ENCODE measurements around the gene SSX7.
"Not testable (repeated sequence)": the region's sequence is repeated elsewhere in the genome, so short reads cannot be mapped to it uniquely, and the experiment has no call there.

The SSX7 gene, protein sequence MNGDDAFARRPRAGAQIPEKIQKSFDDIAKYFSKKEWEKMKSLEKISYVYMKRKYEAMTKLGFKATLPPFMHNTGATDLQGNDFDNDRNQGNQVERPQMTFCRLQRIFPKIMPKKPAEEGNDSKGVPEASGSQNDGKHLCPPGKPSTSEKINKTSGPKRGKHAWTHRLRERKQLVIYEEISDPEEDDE

DNA sequence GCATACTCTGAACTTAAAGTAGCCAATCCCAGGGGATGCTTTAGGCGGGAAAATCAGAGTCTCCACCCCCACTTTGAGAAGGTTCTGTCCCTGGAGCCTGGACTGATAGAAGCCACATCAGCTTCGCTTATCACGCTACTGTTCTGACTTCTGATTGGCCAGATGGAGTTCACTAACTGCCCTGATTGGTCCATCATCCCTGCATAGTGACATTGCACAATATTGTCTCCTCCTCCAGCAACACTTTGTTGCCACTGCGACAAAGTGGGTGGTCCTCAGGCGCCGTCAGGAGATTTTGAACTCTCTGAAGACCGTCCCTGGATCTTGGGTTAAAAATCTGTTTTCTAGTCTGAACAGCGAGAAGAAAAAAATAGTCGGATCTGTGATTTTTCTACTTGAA lies at the start of gene SSX7:
SSX7 (minus strand) TSS at position 101 of the 400 bp plus-strand sequence. CDS start 1,428 bp downstream, outside the sequence.
- not testable (repeated sequence) for DNase-seq (ENCODE audit: low read depth in 2 of 2)

DNA sequence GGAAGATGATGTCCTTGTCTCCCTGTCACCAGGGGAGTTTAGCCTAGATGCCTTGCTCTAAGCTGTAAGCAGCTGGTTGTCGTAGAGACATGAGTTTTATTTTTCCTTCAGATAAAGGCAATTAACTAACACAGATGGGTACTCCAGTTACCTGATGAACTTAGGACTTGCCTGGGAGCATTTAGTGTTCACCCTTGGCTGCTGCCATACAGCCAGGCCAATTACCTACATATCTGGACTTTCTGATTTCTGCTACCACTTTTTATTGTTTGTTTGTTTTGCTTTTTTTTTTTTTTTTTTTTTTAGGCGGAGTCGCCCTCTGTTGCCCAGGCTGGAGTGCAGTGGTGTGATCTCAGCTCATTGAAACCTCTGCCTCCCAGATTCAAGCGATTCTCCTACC lies 37.3 kb upstream of the SSX7 start:
- DNase-seq (ENCODE audit: low read depth in 2 of 2) = not testable (repeated sequence)

DNA sequence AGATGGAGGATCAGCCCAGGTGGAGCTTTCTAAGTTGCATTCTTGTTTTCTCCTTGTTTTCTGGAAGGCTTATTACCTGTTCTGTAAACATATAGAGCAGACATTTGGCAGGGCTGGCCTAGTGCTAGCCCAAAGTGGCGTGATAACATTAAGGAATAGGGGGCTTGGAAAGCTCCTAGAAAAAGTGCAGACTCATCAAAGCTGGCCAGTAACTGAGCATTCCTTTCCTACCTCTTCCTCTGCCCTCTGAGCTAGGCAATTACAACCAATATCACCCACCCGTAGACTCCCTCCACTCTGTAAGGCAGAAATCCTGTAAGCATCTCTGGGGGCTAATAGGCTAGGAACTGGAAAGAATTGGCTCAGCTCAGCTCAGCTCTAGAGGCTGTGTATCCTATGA lies 7.5 kb upstream of the SSX7 start:
- not testable (repeated sequence) for DNase-seq (ENCODE audit: low read depth in 2 of 2)

DNA sequence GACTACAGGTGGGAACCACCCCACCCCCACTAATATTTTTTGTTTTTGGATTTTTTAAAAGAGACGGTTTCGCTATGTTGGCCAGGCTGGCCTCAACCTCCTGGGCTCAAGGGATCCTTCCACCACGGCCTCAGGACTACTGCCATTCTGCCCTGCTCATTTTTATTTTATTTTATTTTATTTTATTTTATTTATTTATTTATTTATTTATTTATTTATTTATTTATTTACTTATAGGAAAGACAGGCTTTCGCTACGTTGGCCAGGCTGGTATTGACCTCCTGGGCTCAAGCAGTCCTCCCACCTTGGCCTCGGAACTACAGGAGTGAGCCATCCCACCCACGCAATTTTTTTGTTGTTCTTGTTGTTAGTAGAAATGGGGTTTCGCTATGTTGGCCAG lies 775 bp upstream of the SSX7 start:
- not testable (repeated sequence) for DNase-seq (ENCODE audit: low read depth in 2 of 2)

DNA sequence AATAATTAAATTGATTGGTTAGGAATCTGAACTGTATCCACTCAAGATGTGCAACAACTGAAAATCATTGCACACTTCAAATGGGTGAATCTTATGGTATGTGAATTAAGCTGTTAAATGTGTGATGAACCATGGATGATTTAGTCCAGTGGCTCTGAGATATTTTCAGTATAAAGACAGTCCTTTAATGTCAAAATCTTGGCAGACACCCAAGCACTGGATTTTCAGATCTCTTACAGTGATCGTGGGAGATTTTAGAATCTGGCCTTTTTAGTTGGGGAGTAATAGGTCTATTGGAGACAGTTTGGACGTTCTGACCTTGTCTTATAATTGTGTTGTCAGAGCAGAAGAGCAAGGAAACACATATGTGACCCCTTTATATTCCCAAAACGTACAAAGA lies 4.0 kb downstream of the SSX7 start:
- not testable (repeated sequence) for DNase-seq (ENCODE audit: low read depth in 2 of 2)

DNA sequence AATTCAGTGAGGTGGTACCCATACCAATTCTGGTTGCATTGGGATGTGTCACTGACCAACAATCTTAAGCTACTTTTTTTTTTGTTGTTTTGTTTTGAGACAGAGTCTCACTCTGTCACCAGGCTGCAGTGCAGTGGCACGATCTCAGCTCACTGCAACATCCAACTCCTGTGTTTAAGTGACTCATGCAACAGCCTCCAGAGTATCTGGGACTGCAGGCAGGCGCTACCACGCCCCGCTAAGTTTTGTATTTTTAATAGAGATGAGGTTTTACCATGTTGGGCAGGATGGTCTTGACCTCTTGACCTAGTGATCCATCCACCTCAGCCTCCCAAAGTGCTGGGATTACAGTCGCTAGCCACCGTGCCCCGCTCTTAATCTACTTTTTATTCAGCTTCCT lies 5.7 kb downstream of the SSX7 start:
- DNase-seq (ENCODE audit: low read depth in 2 of 2) = not testable (repeated sequence)

DNA sequence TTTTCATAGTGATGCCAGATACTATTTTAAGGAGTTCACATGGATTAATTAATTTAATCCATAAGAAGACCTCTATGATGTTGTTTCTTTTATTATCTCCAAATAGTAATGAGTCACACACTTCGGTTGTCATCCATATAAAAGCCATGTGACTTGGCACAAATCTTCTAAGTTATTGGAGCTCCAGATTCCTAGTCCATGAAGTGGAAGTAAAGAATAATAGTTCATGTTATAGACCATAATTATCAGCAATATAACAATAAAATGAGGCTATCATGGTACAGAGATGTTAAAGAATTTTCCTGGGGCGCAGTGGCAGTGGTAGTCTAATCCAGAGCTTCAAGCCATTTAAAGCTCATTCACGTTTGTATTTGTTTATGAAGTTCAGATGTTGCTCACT lies 26.2 kb downstream of the SSX7 start:
- DNase-seq (ENCODE audit: low read depth in 2 of 2) = not testable (repeated sequence)

DNA sequence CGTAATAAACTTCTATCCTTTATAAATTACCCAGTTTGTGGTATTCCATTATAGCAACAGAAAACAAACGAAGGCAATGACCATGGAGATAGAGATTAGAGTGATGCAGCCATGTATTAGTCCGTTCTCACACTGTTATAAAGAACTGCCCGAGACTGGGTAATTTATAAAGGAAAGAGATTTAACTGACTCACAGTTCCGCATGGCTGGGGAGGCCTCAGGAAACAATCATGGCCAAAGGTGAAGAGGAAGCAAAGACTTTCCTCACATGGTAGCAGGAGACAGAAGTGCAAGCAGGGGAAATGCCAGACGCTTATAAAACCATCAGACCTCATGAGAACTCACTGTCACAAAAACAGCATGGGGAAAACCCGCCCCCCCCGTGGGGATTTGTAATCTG lies 34.0 kb downstream of the SSX7 start:
- not testable (repeated sequence) for DNase-seq (ENCODE audit: low read depth in 2 of 2)

DNA sequence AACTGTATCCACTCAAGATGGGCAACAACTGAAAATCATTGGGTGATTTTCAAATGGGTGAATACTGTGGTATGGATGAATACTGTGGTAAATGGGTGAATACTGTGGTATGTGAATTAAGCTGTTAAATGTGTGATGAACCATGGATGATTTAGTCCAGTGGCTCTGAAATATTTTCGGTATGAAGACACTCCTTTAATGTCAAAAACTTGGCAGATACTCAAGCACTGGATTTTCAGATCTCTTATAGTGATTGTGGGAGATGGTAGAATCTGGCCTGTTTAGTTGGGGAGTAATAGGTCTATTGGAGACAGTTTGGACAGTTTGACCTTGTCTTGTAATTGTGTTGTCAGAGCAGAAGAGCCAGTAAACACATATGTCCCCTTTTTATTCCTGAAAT lies 45.7 kb downstream of the SSX7 start:
- DNase-seq (ENCODE audit: low read depth in 2 of 2) = no peak

DNA sequence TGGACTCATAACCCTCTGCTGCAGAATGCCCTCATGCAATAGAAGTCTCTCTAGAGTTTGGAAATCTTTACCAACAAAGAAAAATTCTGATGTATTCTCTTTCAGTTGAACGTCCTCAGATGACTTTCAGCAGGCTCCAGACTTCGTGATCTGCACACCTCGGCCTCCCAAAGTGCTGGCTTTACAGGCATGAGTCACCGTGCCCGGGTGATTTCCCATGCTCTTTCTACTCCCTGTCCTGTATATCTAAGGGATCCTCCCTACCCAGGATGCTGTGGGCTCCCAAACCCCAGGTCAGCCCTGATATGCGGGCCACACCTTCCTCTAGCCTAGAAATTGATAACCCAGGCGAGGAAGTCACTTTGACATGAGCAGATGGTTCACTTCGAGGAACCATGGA lies 51.5 kb downstream of the SSX7 start:
- not testable (repeated sequence) for DNase-seq (ENCODE audit: low read depth in 2 of 2)

DNA sequence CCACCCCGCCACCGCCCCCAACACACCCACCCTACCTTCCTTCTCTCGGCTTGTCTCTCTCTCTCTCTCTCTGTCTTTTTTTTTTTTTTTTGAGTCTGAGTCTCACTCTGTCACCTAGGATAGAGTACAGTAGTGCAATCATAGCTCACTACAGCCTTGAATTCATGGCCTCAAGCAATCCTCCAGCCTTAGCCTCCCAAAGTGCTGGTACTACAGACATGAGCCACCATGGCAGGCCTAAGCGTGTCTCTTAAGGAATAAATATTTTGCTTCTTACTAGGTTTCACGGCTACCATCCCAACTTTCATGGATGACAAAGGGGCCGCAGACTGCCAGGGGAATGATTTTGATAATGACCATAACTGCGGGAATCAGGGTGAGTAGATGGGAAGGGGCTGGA lies 55.8 kb downstream of the SSX7 start:
- no peak for DNase-seq (ENCODE audit: low read depth in 2 of 2)

DNA sequence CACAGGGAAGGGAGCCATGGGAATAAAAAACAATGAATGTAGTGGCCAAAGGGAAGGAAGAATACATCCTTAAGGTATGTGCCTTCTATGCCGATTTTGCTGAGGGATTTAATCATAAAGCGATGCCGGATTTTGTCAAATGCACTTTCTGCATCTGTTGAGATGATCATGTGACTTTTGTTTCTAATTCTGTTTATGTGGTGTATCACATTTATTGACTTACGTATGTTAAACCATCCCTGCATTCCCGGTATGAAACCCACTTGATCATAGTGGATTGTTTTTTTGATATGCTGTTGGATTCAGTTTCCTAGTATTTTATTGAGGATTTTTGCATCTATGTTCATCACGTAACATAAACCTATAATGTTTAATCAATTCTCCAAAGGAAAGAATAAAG lies 60.0 kb downstream of the SSX7 start:
- no peak for DNase-seq (ENCODE audit: low read depth in 2 of 2)
